Measurements from ENCODE around the gene RBM7.

RBM7 gene

DNA sequence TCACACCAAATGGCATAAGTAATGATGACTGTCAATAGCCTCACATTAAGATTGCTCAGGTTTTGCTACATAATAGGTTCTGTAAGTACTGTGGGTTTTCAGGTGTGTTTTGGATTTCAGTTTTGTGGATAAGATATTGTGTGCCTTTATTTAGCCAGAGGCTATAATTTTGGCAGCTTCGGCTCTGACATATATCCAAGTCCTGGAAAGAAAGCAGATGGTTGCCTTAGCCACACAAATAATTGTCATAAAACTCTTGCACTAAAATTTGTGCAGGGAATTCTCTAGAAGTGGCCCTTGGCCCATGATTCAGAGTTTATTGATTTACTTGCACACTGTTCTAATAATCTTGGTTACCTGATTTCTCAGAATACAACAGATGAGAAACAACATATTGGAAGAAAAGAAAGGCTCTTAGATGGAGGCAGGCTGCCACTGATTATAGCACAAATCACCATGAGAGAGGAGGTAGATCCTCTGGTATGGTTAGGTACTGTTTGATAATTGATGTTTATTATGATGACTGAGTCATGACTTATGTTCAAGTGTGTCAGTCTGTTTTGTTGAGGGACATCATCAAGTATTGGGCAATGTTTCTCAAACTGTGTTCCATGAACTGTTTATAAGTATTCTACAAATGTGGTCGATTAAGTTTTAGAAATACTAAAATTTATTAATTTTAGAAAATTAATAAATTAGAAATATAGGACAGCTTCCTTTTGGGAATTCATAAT is 48.5 kb downstream of the RBM7 start:
- peak; percentile 3 for DNase-seq (ENCODE audit: low read depth)

- no peak for DNase-seq (ENCODE audit: low read depth)
These were observed 49.4 kb downstream of the RBM7 start for GRCh38 chr11:114449845-114450244.

DNA sequence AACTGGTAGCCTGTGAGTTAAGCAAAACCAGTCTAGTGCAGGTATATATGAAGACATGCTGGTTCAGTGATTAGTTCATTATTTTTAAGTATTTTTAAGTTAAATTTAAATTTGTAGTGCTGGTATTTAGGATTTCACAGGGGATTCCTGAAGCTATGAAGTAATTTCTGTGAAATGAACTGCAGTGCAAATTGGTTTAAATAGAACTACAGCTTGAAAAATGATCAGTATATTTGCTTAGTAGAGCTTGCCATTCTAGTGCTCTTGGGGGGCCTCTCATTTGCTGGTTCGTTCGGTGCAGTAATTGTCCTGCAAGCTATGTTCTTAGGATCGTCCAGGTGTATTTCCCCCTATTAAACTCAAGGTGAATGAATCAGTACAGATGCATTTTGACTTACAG is 51.9 kb downstream of the RBM7 start:
- no peak for DNase-seq (ENCODE audit: low read depth)

Data from fibroblast of gingiva (primary cell).